GM21737 (cell line): ENCODE measurements around the gene GGT1.
"Not testable (repeated sequence)": the region's sequence is repeated elsewhere in the genome, so short reads cannot be mapped to it uniquely, and the experiment has no call there.

Source experiments
- ATAC-seq: cut with Tn5 transposase; IDR thresholded peaks from one replicate; pipeline ENCODE4 v1.9.1; 2021; ENCODE audit warnings: mild to moderate bottlenecking, moderate library complexity; ENCODE audit not compliant: unreplicated experiment

The GGT1 gene

GRCh38 chr22:24595863-24596262 lies 7.1 kb upstream of the GGT1 start:
- no peak for ATAC-seq

GRCh38 chr22:24597076-24597475 lies 5.9 kb upstream of the GGT1 start:
- not testable (repeated sequence) for ATAC-seq

- no peak for ATAC-seq
These were observed 3.5 kb upstream of the GGT1 start for GRCh38 chr22:24599514-24599913.

GRCh38 chr22:24599958-24600715 lies 2.9 kb upstream of the GGT1 start:
- ATAC-seq = not testable (repeated sequence)

- ATAC-seq = no peak
These were observed 1.5 kb upstream of the GGT1 start for GRCh38 chr22:24601217-24602104.

- ATAC-seq = not testable (repeated sequence)
These were observed 766 bp upstream of the GGT1 start for GRCh38 chr22:24602105-24602749.

GRCh38 chr22:24603770-24604629 lies 1.0 kb downstream of the GGT1 start:
- ATAC-seq = not testable (repeated sequence)

- not testable (repeated sequence) for ATAC-seq
These were observed 3.3 kb downstream of the GGT1 start for GRCh38 chr22:24606340-24606739.

- ATAC-seq = not testable (repeated sequence)
These were observed 4.5 kb downstream of the GGT1 start for GRCh38 chr22:24607429-24607983.

- ATAC-seq = not testable (repeated sequence)
These were observed 5.3 kb downstream of the GGT1 start for GRCh38 chr22:24608327-24608726.

- ATAC-seq = not testable (repeated sequence)
These were observed 6.9 kb downstream of the GGT1 start for GRCh38 chr22:24609888-24610287.

- not testable (repeated sequence) for ATAC-seq
These were observed 11.8 kb downstream of the GGT1 start for GRCh38 chr22:24614794-24615193.

GRCh38 chr22:24621244-24621643 lies 18.3 kb downstream of the GGT1 start:
- ATAC-seq = not testable (repeated sequence)

- not testable (repeated sequence) for ATAC-seq
These were observed 19.6 kb downstream of the GGT1 start for GRCh38 chr22:24622596-24622995.

- ATAC-seq = not testable (repeated sequence)
These were observed 24.9 kb downstream of the GGT1 start for GRCh38 chr22:24627911-24628310.

- ATAC-seq = not testable (repeated sequence)
These were observed 26.1 kb downstream of the GGT1 start for GRCh38 chr22:24629069-24629468.

GRCh38 chr22:24630812-24631427 lies 27.9 kb downstream of the GGT1 start:
- not testable (repeated sequence) for ATAC-seq

GRCh38 chr22:24631430-24632122 lies 28.6 kb downstream of the GGT1 start:
- not testable (repeated sequence) for ATAC-seq

GRCh38 chr22:24632642-24633041 lies 29.6 kb downstream of the GGT1 start:
- not testable (repeated sequence) for ATAC-seq
